Epithelial cell of prostate (primary cell): ENCODE measurements around the gene SH3TC1.

Source experiments
- DNase-seq: peaks from one replicate; pipeline ENCODE4 v3.0.0-alpha.2; 2011; ENCODE audit warnings: low read depth, low spot score
- H3K27ac ChIP-seq: fragments of 450-650 bp; 2 replicates; pipeline ENCODE4 v1.5.1; 2017; ENCODE audit warnings: mild to moderate bottlenecking

The SH3TC1 gene

GRCh38 chr4:8239226-8239625 lies 40.1 kb downstream of the SH3TC1 start:
- no peak overlapping the region for H3K27ac ChIP-seq
- DNase-seq, result no peak

GRCh38 chr4:8239661-8240060 lies 40.6 kb downstream of the SH3TC1 start:
- no peak for DNase-seq
- no peak overlapping the region for H3K27ac ChIP-seq

GRCh38 chr4:8240211-8241041 lies 41.3 kb downstream of the SH3TC1 start:
- H3K27ac ChIP-seq, result no peak overlapping the region
- DNase-seq, result no peak

GRCh38 chr4:8241211-8241779 lies 42.2 kb downstream of the SH3TC1 start:
- no peak for DNase-seq
- H3K27ac ChIP-seq, result no peak overlapping the region

- DNase-seq, result no peak
- H3K27ac ChIP-seq, result no peak overlapping the region
Measured at GRCh38 chr4:8241895-8242696, 43.0 kb downstream of the SH3TC1 start.

- DNase-seq, result no peak
- no peak overlapping the region for H3K27ac ChIP-seq
Measured at GRCh38 chr4:8242782-8243560, 43.9 kb downstream of the SH3TC1 start.

GRCh38 chr4:8244001-8244757 lies 45.1 kb downstream of the SH3TC1 start:
- H3K27ac ChIP-seq, result no peak overlapping the region
- DNase-seq, result no peak

- no peak overlapping the region for H3K27ac ChIP-seq
- no peak for DNase-seq
Measured at GRCh38 chr4:8244931-8245460, 45.9 kb downstream of the SH3TC1 start.

GRCh38 chr4:8245884-8246833 lies 47.1 kb downstream of the SH3TC1 start:
- no peak overlapping the region for H3K27ac ChIP-seq
- DNase-seq, result no peak

GRCh38 chr4:8247047-8247930 lies 48.2 kb downstream of the SH3TC1 start:
- H3K27ac ChIP-seq, result no peak overlapping the region

GRCh38 chr4:8248091-8248490 lies 49.0 kb downstream of the SH3TC1 start:
- H3K27ac ChIP-seq, result no peak overlapping the region
- no peak for DNase-seq

More at GRCh38 chr4:8247047-8247930, 48.2 kb downstream of the SH3TC1 start:
- DNase-seq, result no peak

- H3K27ac ChIP-seq, result no peak overlapping the region
Measured at GRCh38 chr4:8250227-8250626, 51.1 kb downstream of the SH3TC1 start.

GRCh38 chr4:8250637-8251036 lies 51.5 kb downstream of the SH3TC1 start:
- no peak overlapping the region for H3K27ac ChIP-seq
- DNase-seq, result no peak

More at GRCh38 chr4:8250227-8250626, 51.1 kb downstream of the SH3TC1 start:
- DNase-seq, result no peak

- no peak overlapping the region for H3K27ac ChIP-seq
Measured at GRCh38 chr4:8251110-8251883, 52.2 kb downstream of the SH3TC1 start.

GRCh38 chr4:8252301-8253173 lies 53.4 kb downstream of the SH3TC1 start:
- DNase-seq, result no peak
- H3K27ac ChIP-seq, result no peak overlapping the region

More at GRCh38 chr4:8251110-8251883, 52.2 kb downstream of the SH3TC1 start:
- DNase-seq, result no peak
